K562 (cell line): ENCODE data around the gene C17orf113. TPM values are rescaled to one million over a fixed set of nuclear protein-coding genes. Genes with fewer than 3 reads are reported as not detected.

ENCODE experiments used
- ATAC-seq: fragments of 200-7000 bp; cut with Tn5 transposase; 3 replicates; pipeline ENCODE4 v1.9.1; 2020; ENCODE audit warnings: moderate library complexity
- BruUV-seq: library from RNA; stranded (reverse); fragments of 400-500 nt; replicated peaks from 2 replicates; lab custom pipeline; 2021; lab: Mats Ljungman, UMichigan
- CTCF ChIA-PET: fragments of 300-600 bp; formaldehyde crosslinking; extraction: SDS; loops from one replicate; lab custom pipeline; 2021; ENCODE audit warnings: low intra/inter-chr PET ratio; lab: Yijun Ruan, JAX
- POLR2A ChIA-PET: fragments of 300-600, 350-650 bp; sonication (Branson Sonifier 250); formaldehyde crosslinking; extraction: SDS; loops from one replicate; lab custom pipeline; 2021; ENCODE audit warnings: antibody characterized with exemption, inconsistent platforms; lab: Yijun Ruan, JAX
- DNase-seq, 4 experiments: peaks; one replicate each; pipeline versions ENCODE4 v3.0.0 to v3.0.0-alpha.2; 2011 to 2018; ENCODE audit warnings: low spot score in 3 of 4, mixed read lengths in 3 of 4; ENCODE audit errors: extremely low read depth in 1 of 4
- FAIRE-seq: peaks from 2 replicates; lab custom pipeline; 2011; peaks lifted over from hg19 to GRCh38; lab: Jason Lieb, UNC
- H2AFZ ChIP-seq: 2 replicates; pipeline ENCODE4 v1.6.0; 2011; ENCODE audit warnings: low read depth, low read length, control low read depth, inconsistent platforms
- H3K27ac ChIP-seq: fragments of 200-600 bp; 3 replicates; pipeline ENCODE4 v1.8.0; 2011; ENCODE audit warnings: low read depth, mild to moderate bottlenecking, control low read depth, inconsistent platforms, low read length, moderate library complexity, mixed read lengths; ENCODE audit errors: extremely low read depth
- H3K27me3 ChIP-seq, 2 experiments: fragments of 300-600 bp in 1 of 2; 2 replicates in 1 of 2; 3 replicates in 1 of 2; pipeline versions ENCODE4 v1.6.0 to v1.8.0; 2011; ENCODE audit warnings: inconsistent platforms in 2 of 2, low read length in 2 of 2, mild to moderate bottlenecking in 1 of 2, mixed read lengths in 1 of 2, moderate library complexity in 1 of 2; ENCODE audit not compliant: control insufficient read depth in 2 of 2, insufficient read depth in 2 of 2
- H3K36me3 ChIP-seq: fragments of 300-600 bp; 3 replicates; pipeline ENCODE4 v1.8.0; 2011; ENCODE audit warnings: mild to moderate bottlenecking, low read length, inconsistent platforms; ENCODE audit not compliant: control insufficient read depth, insufficient read depth
- H3K4me1 ChIP-seq, 2 experiments: fragments of 200-600 bp in 1 of 2; replicated peaks in 1 of 2; 2 replicates in 1 of 2; 3 replicates in 1 of 2; pipeline versions ENCODE4 v1.5.1 to v1.8.0; 2011; ENCODE audit warnings: inconsistent platforms in 2 of 2, low read length in 2 of 2, mild to moderate bottlenecking in 1 of 2, mixed read lengths in 1 of 2, moderate library complexity in 1 of 2; ENCODE audit not compliant: control insufficient read depth in 2 of 2, insufficient read depth in 2 of 2
- H3K4me2 ChIP-seq: 2 replicates; pipeline ENCODE4 v1.6.1; 2011; ENCODE audit warnings: low read length, control low read depth, inconsistent platforms, mixed read lengths; ENCODE audit not compliant: insufficient read depth
- H3K4me3 ChIP-seq: fragments of 200-600 bp; sonication (generic), shearing (Covaris generic); 2 replicates; pipeline ENCODE4 v1.5.1; 2016; ENCODE audit warnings: control low read depth, inconsistent platforms
- H3K79me2 ChIP-seq: fragments of 200-600 bp; 3 replicates; pipeline ENCODE4 v1.8.0; 2011; ENCODE audit warnings: low read length, inconsistent platforms; ENCODE audit not compliant: control insufficient read depth, insufficient read depth
- H3K9ac ChIP-seq, 2 experiments: 2 replicates each; pipeline versions ENCODE4 v1.6.0 to v1.6.1; 2011; ENCODE audit warnings: low read depth in 2 of 2, low read length in 2 of 2, control low read depth in 1 of 2, inconsistent platforms in 1 of 2, mild to moderate bottlenecking in 1 of 2, mixed read lengths in 1 of 2; ENCODE audit not compliant: insufficient read depth in 1 of 2
- H3K9me1 ChIP-seq: one replicate; pipeline ENCODE4 v1.6.0; 2011; ENCODE audit warnings: inconsistent platforms, mild to moderate bottlenecking, low read length, moderate library complexity; ENCODE audit not compliant: control insufficient read depth, insufficient read depth
- H3K9me3 ChIP-seq: replicated peaks from 2 replicates; pipeline ENCODE4 v1.5.1; 2011; ENCODE audit warnings: low read depth, low read length, inconsistent platforms; ENCODE audit not compliant: control insufficient read depth, insufficient read depth
- H4K20me1 ChIP-seq: replicated peaks from 2 replicates; pipeline ENCODE4 v1.6.1; 2011; ENCODE audit warnings: low read length, inconsistent platforms, mixed read lengths; ENCODE audit not compliant: control insufficient read depth, insufficient read depth
- CCAR2 ChIP-seq: fragments of 200-400 bp; formaldehyde crosslinking; IDR thresholded peaks from 2 replicates; pipeline ENCODE4 v1.6.1; 2017; ENCODE audit warnings: mild to moderate bottlenecking, low read depth, low read length
- GATAD2B ChIP-seq: fragments of 450-650 bp; IDR thresholded peaks from 2 replicates; pipeline ENCODE4 v1.6.1; 2017; ENCODE audit warnings: mild to moderate bottlenecking, borderline replicate concordance
- HCFC1 ChIP-seq: IDR thresholded peaks from 2 replicates; pipeline ENCODE4 v1.6.1; 2012; ENCODE audit warnings: low read depth, low read length, improper control_type of control experiment
- HINFP ChIP-seq: fragments of 450-650 bp; conservative IDR thresholded peaks from 2 replicates; pipeline ENCODE4 v1.6.1; 2016; ENCODE audit warnings: missing genetic modification characterization, low read depth, mild to moderate bottlenecking, control low read depth, missing compliant biosample characterization
- MAFK ChIP-seq: IDR thresholded peaks from 2 replicates; pipeline ENCODE4 v1.6.1; 2011; ENCODE audit warnings: low read length, improper control_type of control experiment
- MNT ChIP-seq, 2 experiments: fragments of 450-650 bp; conservative IDR thresholded peaks; 2 replicates each; pipeline ENCODE4 v1.6.1; 2017; ENCODE audit warnings: mild to moderate bottlenecking in 2 of 2, moderate library complexity in 2 of 2
- NELFE ChIP-seq: IDR thresholded peaks from 2 replicates; pipeline ENCODE4 v1.6.1; 2011; ENCODE audit warnings: mild to moderate bottlenecking; ENCODE audit not compliant: insufficient read depth, insufficient read length
- POLR2A ChIP-seq: fragments of 450-650 bp; conservative IDR thresholded peaks from 2 replicates; pipeline ENCODE4 v1.6.1; 2016
- RNF219 ChIP-seq: fragments of 250-450 bp; sonication (Bioruptor Pico); IDR thresholded peaks from 2 replicates; pipeline ENCODE4 v1.5.0; 2022; ENCODE audit warnings: mild to moderate bottlenecking
- SRSF7 ChIP-seq: fragments of 200-400 bp; formaldehyde crosslinking; optimal IDR thresholded peaks from 2 replicates; pipeline ENCODE3; 2017; ENCODE audit warnings: mild to moderate bottlenecking, low read depth, low read length
- ZBTB33 ChIP-seq: sonication (generic); formaldehyde crosslinking; IDR thresholded peaks from 2 replicates; pipeline ENCODE4 v1.8.1; 2023; ENCODE audit warnings: mild to moderate bottlenecking, missing genetic modification reagents
- ZFP36 ChIP-seq: fragments of 150-350 bp; IDR thresholded peaks from 2 replicates; pipeline ENCODE4 v1.6.1; 2018; ENCODE audit warnings: low read length, low read depth; ENCODE audit not compliant: partially characterized antibody
- ZKSCAN8 ChIP-seq: fragments of 200-800 bp; sonication (Bioruptor generic); IDR thresholded peaks from 2 replicates; pipeline ENCODE4 v1.6.1; 2016; ENCODE audit warnings: missing genetic modification characterization, missing compliant biosample characterization
- ZNF134 ChIP-seq: fragments of 250-450 bp; sonication (Bioruptor Pico); conservative IDR thresholded peaks from 2 replicates; pipeline ENCODE4 v1.4.0; 2020
- ZNF586 ChIP-seq: fragments of 450-650 bp; formaldehyde crosslinking; conservative IDR thresholded peaks from 2 replicates; pipeline ENCODE4 v1.4.0; 2020; ENCODE audit warnings: mild to moderate bottlenecking, moderate library complexity
- ZNF589 ChIP-seq: fragments of 200-800 bp; sonication (Bioruptor generic); IDR thresholded peaks from 2 replicates; pipeline ENCODE4 v1.6.1; 2016; ENCODE audit warnings: low read depth, missing genetic modification characterization, missing compliant biosample characterization
- WGBS: fragments of 100-300 bp; shearing (Covaris generic); methylation state at CpG from one replicate; pipeline ENCODE4 v1.1.6; 2016; ENCODE audit warnings: low coverage, mixed read lengths; ENCODE audit not compliant: insufficient coverage; ENCODE audit errors: missing lambda C conversion rate; 5-methylcytosine and 5-hydroxymethylcytosine counted together
- in situ Hi-C: fragments of 300-500 bp; cut with MboI; formaldehyde crosslinking; loops from 4 replicates; pipeline ENCODE4 v1.15.0; 2018; ENCODE audit warnings: inconsistent platforms, mixed read lengths
- intact Hi-C: fragments of 100-400 bp; cut with micrococcal nuclease; formaldehyde crosslinking; loops from 2 replicates; pipeline ENCODE4 v1.14.2; 2022
- polyA plus RNA-seq, 8 experiments: library from polyadenylated mRNA; depleted of rRNA in 4 of 8; stranded (reverse) in 5 of 8; unstranded in 3 of 8; fragments of >200 nt; fragmentation: Nextera tagmentation in 2 of 8; fragmentation: Illumina TruSeq in 1 of 8; extraction: Ambion mirVana in 2 of 8; extraction: Trizol in 1 of 8; gene quantifications; 2 replicates each; pipeline versions ENCODE4 v1.2.1 to v1.2.3, GENCODE V29; 2011 to 2014; ENCODE audit warnings: inconsistent platforms in 1 of 8, missing spikeins in 1 of 8
- total RNA-seq, 7 experiments: library from RNA; depleted of rRNA in 6 of 7; stranded (reverse); fragments of >200 nt in 6 of 7; fragmentation: Illumina TruSeq in 2 of 7; extraction: Trizol in 2 of 7; gene quantifications; 2 replicates each; pipeline versions ENCODE4 v1.2.1 to v1.2.3, GENCODE V29; 2011 to 2021; ENCODE audit warnings: low replicate concordance in 1 of 7

The C17orf113 gene
- total and polyA plus RNA-seq, 9 of the 15 experiments (the other 6 are each of a cell fraction or from before 2014, with no cell fraction given), result 0.10 to 1.2 (median 0.31) TPM

GRCh38 chr17:42002792-42003301 is 47.6 kb downstream of the C17orf113 start:
- ChIA-PET CTCF (no interaction called here), POLR2A (interaction anchor here (0.7 to 4.3 kb wide), 5 partner anchors 14 to 113 kb away, joined by 3 to 37 read pairs (median 3); partner anchors contain the start of genes CNP and DNAJC7)
- DNase-seq (no peak), FAIRE-seq (no peak), ATAC-seq (no peak)
- peaks cover 19% of the 10 kb centered on the region; the same call in 1 of the 2 replicates for H4K20me1 ChIP-seq
- H3K36me3 ChIP-seq, result peaks cover 68% of the 10 kb centered on the region
- H3K4me3 ChIP-seq, result no peak overlapping the region
- intact Hi-C loops (no loop called here), in situ Hi-C loops (no loop called here)
- H3K27ac ChIP-seq, result no peak overlapping the region
- H3K9ac ChIP-seq, result no peak overlapping the region
- H3K79me2 ChIP-seq, result peaks cover 70% of the 10 kb centered on the region
- H3K4me1 ChIP-seq, result no peaks in the 10 kb centered on the region; a peak in 1 of 5 replicates
- H3K9me3 ChIP-seq, result no peaks in the 10 kb centered on the region
- 68% methylated on average over 3 of the region's 3 CpGs for WGBS
- no TSS peak for BruUV-seq
- no peak overlapping the region for H2AFZ ChIP-seq
- H3K27me3 ChIP-seq, result no peaks in the 10 kb centered on the region
- no peaks in the 10 kb centered on the region for H3K9me1 ChIP-seq
- H3K4me2 ChIP-seq, result no peak overlapping the region
- TF ChIP-seq ZNF134 (CRISPR knock-in tag) (no peak), ZNF589 (CRISPR knock-in tag) (no peak), RNF219 (no peak), ZNF586 (CRISPR knock-in tag) (no peak), CCAR2 (no peak), ZFP36 (no peak), MNT (conservative IDR thresholded peaks at IDR 0.05) (no peak), HCFC1 (no peak), ZBTB33 (CRISPR knock-in tag) (no peak), NELFE (no peak), SRSF7 (no peak), MAFK (no peak), ZKSCAN8 (CRISPR knock-in tag) (no peak), GATAD2B (no peak), POLR2A (no peak), HINFP (tag) (no peak)
